Upper lobe of left lung (tissue), 4 donors: ENCODE data around the gene TCF21.

Experiments used
- POLR2A ChIP-seq, 4 donors: fragments of 450-650 bp; IDR thresholded peaks; one replicate each; pipeline ENCODE4 v1.5.1; 2016 to 2017; ENCODE audit warnings: antibody characterized with exemption in 4 of 4, mild to moderate bottlenecking in 2 of 4
- TF ChIP-seq, protein P1 (sequence below), 6 experiments: fragments of 450-650 bp in 4 of 6; fragments of 200-600 bp in 2 of 6; sonication (generic) in 2 of 6; IDR thresholded peaks; one replicate each; pipeline ENCODE4 v1.5.1; 2016 to 2019; ENCODE audit warnings: antibody characterized with exemption in 6 of 6

DNA sequence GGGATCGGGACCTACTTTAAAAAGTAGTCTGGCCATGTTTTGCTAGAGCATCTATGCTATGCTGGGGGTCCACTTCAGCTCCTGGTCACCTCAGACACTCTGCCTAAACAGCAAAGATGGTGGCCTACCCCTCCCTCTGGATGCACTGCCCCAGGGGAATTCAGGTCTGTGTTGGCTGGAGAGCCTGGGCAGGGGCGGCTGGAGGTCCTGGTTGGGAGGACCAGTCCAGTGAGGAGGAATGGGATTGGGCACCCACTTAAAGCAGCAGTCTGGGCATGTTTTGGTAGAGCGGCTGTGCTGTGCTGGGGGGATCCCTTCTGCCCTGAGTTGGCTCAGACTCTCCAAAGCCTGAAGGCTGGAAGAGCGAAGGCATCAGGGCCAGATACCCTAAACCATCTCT lies 23.2 kb upstream of the TCF21 start:
- no peak for TF ChIP-seq POLR2A (IDR thresholded peaks at IDR 0.05)
- TF ChIP-seq, protein P1, sequence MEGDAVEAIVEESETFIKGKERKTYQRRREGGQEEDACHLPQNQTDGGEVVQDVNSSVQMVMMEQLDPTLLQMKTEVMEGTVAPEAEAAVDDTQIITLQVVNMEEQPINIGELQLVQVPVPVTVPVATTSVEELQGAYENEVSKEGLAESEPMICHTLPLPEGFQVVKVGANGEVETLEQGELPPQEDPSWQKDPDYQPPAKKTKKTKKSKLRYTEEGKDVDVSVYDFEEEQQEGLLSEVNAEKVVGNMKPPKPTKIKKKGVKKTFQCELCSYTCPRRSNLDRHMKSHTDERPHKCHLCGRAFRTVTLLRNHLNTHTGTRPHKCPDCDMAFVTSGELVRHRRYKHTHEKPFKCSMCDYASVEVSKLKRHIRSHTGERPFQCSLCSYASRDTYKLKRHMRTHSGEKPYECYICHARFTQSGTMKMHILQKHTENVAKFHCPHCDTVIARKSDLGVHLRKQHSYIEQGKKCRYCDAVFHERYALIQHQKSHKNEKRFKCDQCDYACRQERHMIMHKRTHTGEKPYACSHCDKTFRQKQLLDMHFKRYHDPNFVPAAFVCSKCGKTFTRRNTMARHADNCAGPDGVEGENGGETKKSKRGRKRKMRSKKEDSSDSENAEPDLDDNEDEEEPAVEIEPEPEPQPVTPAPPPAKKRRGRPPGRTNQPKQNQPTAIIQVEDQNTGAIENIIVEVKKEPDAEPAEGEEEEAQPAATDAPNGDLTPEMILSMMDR (IDR thresholded peaks at IDR 0.05), result no peak
